SK-N-SH (cell line): Measurements from ENCODE around the gene SERPINB10. TPM values are rescaled to one million over a fixed set of nuclear protein-coding genes. Genes with fewer than 3 reads are reported as not detected.

ENCODE experiments used
- CTCF ChIA-PET: fragments of 300-600, 350-600 bp; formaldehyde crosslinking; extraction: SDS; loops from one replicate; lab custom pipeline; 2021; lab: Yijun Ruan, JAX
- POLR2A ChIA-PET: fragments of 350-600 bp; sonication (Branson Sonifier 250); formaldehyde crosslinking; extraction: SDS; loops from one replicate; lab custom pipeline; 2020; ENCODE audit warnings: antibody characterized with exemption, inconsistent platforms; lab: Yijun Ruan, JAX
- DNase-seq: peaks from one replicate; pipeline ENCODE4 v3.0.0; 2012
- H2AFZ ChIP-seq: fragments of 200-600 bp; sonication (generic); 2 replicates; pipeline ENCODE4 v1.8.1; 2016; ENCODE audit warnings: antibody characterized with exemption, mild to moderate bottlenecking, low read depth
- H3F3A ChIP-seq: fragments of 200-600 bp; sonication (generic); replicated peaks from 2 replicates; pipeline ENCODE3; 2016; ENCODE audit warnings: antibody characterized with exemption, mild to moderate bottlenecking; ENCODE audit not compliant: insufficient read depth
- H3K27ac ChIP-seq, 2 experiments: fragments of 200-500 bp in 1 of 2; fragments of 200-600 bp in 1 of 2; sonication (Bioruptor generic) in 1 of 2; sonication (generic), shearing (Covaris generic) in 1 of 2; 2 replicates each; pipeline versions ENCODE4 v1.5.1 to v1.6.1; 2014 to 2016; ENCODE audit warnings: low read depth in 2 of 2, inconsistent platforms in 1 of 2, low read length in 1 of 2, mild to moderate bottlenecking in 1 of 2, mixed read lengths in 1 of 2
- H3K27me3 ChIP-seq: fragments of 200-600 bp; sonication (generic), shearing (Covaris generic); 2 replicates; pipeline ENCODE4 v1.6.1; 2016; ENCODE audit warnings: mixed run types; ENCODE audit not compliant: insufficient read depth
- H3K36me3 ChIP-seq, 2 experiments: fragments of 200-500 bp in 1 of 2; fragments of 200-600 bp in 1 of 2; sonication (Bioruptor generic) in 1 of 2; sonication (generic) in 1 of 2; replicated peaks in 1 of 2; 2 replicates each; pipeline versions ENCODE3 to v1.5.1; 2014 to 2016; ENCODE audit warnings: low read length in 1 of 2, mild to moderate bottlenecking in 1 of 2; ENCODE audit not compliant: insufficient read depth in 2 of 2, control insufficient read depth in 1 of 2
- H3K4me1 ChIP-seq, 2 experiments: fragments of 200-500 bp in 1 of 2; fragments of 200-600 bp in 1 of 2; sonication (Bioruptor generic) in 1 of 2; sonication (generic), shearing (Covaris generic) in 1 of 2; 2 replicates each; pipeline versions ENCODE4 v1.5.1 to v1.6.1; 2014 to 2016; ENCODE audit warnings: low read depth in 1 of 2, low read length in 1 of 2, mixed run types in 1 of 2; ENCODE audit not compliant: insufficient read depth in 2 of 2, control insufficient read depth in 1 of 2
- H3K4me2 ChIP-seq: fragments of 200-600 bp; sonication (generic), shearing (Covaris generic); 2 replicates; pipeline ENCODE4 v1.6.1; 2017; ENCODE audit warnings: mixed run types
- H3K4me3 ChIP-seq, 2 experiments: fragments of 200-500 bp in 1 of 2; fragments of 200-600 bp in 1 of 2; sonication (Bioruptor generic) in 1 of 2; sonication (generic), shearing (Covaris generic) in 1 of 2; 2 replicates each; pipeline versions ENCODE4 v1.5.1 to v1.8.1; 2014 to 2016; ENCODE audit warnings: low read depth in 2 of 2, inconsistent platforms in 1 of 2, low read length in 1 of 2, mild to moderate bottlenecking in 1 of 2, mixed read lengths in 1 of 2, moderate library complexity in 1 of 2
- H3K79me2 ChIP-seq: fragments of 200-600 bp; sonication (generic); 2 replicates; pipeline ENCODE4 v1.8.1; 2017; ENCODE audit warnings: mild to moderate bottlenecking; ENCODE audit not compliant: insufficient read depth
- H3K9ac ChIP-seq: fragments of 200-600 bp; sonication (generic); 2 replicates; pipeline ENCODE4 v1.6.1; 2017; ENCODE audit warnings: mixed run types
- H3K9me2 ChIP-seq: fragments of 200-600 bp; sonication (generic); 2 replicates; pipeline ENCODE4 v1.6.1; 2017; ENCODE audit warnings: mixed run types
- H3K9me3 ChIP-seq: fragments of 200-600 bp; sonication (generic); 2 replicates; pipeline ENCODE4 v1.6.1; 2017; ENCODE audit warnings: mixed run types, mild to moderate bottlenecking, moderate library complexity
- H4K20me1 ChIP-seq: fragments of 200-600 bp; sonication (generic); 2 replicates; pipeline ENCODE4 v1.6.1; 2017; ENCODE audit warnings: mild to moderate bottlenecking, mixed run types; ENCODE audit not compliant: insufficient read depth
- ELF1 ChIP-seq: IDR thresholded peaks from 2 replicates; pipeline ENCODE4 v1.4.0; 2012
- EP300 ChIP-seq, 2 experiments: IDR thresholded peaks; 2 replicates each; pipeline versions ENCODE4 v1.4.0 to v1.6.1; 2012; ENCODE audit warnings: borderline replicate concordance in 1 of 2, low read depth in 1 of 2, low read length in 1 of 2
- FOSL2 ChIP-seq: IDR thresholded peaks from 2 replicates; pipeline ENCODE4 v1.4.0; 2012; ENCODE audit warnings: low read depth, mild to moderate bottlenecking, moderate library complexity, borderline replicate concordance
- FOXJ3 ChIP-seq: sonication (generic); formaldehyde crosslinking; IDR thresholded peaks from 2 replicates; pipeline ENCODE4 v1.5.1; 2020; ENCODE audit warnings: mild to moderate bottlenecking, missing genetic modification reagents
- FOXM1 ChIP-seq: IDR thresholded peaks from 2 replicates; pipeline ENCODE4 v1.4.0; 2012; ENCODE audit warnings: low read depth, mild to moderate bottlenecking
- GABPA ChIP-seq: IDR thresholded peaks from 2 replicates; pipeline ENCODE4 v1.4.0; 2012; ENCODE audit warnings: low read depth, mild to moderate bottlenecking
- IRF3 ChIP-seq: fragments of 150-350 bp; IDR thresholded peaks from 2 replicates; pipeline ENCODE4 v1.6.1; 2016; ENCODE audit warnings: mild to moderate bottlenecking, low read depth, low read length
- NFIC ChIP-seq: IDR thresholded peaks from 2 replicates; pipeline ENCODE4 v1.4.0; 2012; ENCODE audit warnings: borderline replicate concordance
- RAD21 ChIP-seq: IDR thresholded peaks from 2 replicates; pipeline ENCODE4 v1.6.1; 2012; ENCODE audit warnings: mild to moderate bottlenecking, low read length
- RFX5 ChIP-seq: IDR thresholded peaks from 2 replicates; pipeline ENCODE4 v1.6.1; 2012; ENCODE audit warnings: mild to moderate bottlenecking, improper control_type of control experiment, low read length
- RXRA ChIP-seq: IDR thresholded peaks from 2 replicates; pipeline ENCODE4 v1.4.0; 2012; ENCODE audit warnings: low read depth, mild to moderate bottlenecking, borderline replicate concordance
- SIN3A ChIP-seq: IDR thresholded peaks from 2 replicates; pipeline ENCODE4 v1.6.1; 2012; ENCODE audit warnings: low read depth, mild to moderate bottlenecking, low read length, moderate library complexity, borderline replicate concordance
- SMC3 ChIP-seq: IDR thresholded peaks from 2 replicates; pipeline ENCODE4 v1.6.1; 2012; ENCODE audit warnings: low read depth, low read length, improper control_type of control experiment
- TCF12 ChIP-seq: IDR thresholded peaks from 2 replicates; pipeline ENCODE4 v1.4.0; 2012
- USF1 ChIP-seq: IDR thresholded peaks from 2 replicates; pipeline ENCODE4 v1.4.0; 2012; ENCODE audit warnings: low read depth, borderline replicate concordance
- YY1 ChIP-seq: IDR thresholded peaks from 2 replicates; pipeline ENCODE4 v1.4.0; 2012; ENCODE audit warnings: low read depth, mild to moderate bottlenecking
- ZBTB33 ChIP-seq: IDR thresholded peaks from 2 replicates; pipeline ENCODE4 v1.4.0; 2012; ENCODE audit warnings: low read depth, borderline replicate concordance
- WGBS: methylation state at CpG from one replicate; pipeline ENCODE4 v1.1.6; 2017; ENCODE audit warnings: low lambda C conversion rate; 5-methylcytosine and 5-hydroxymethylcytosine counted together
- polyA plus RNA-seq, 3 experiments: library from polyadenylated mRNA; depleted of rRNA; stranded (reverse); fragments of >200 nt; gene quantifications; 2 replicates each; pipeline ENCODE4 v1.2.3, GENCODE V29; 2012

Gene SERPINB10
- polyA plus RNA-seq, 1 of the 3 experiments (the other 2 are of a cell fraction), result 0.10 TPM

- Histone ChIP-seq H3K36me3 (no peaks in the 10 kb centered on the region), H2AFZ (no peak overlapping the region), H3F3A (no peaks in the 10 kb centered on the region), H3K4me2 (no peak overlapping the region), H3K4me1 (no peaks in the 10 kb centered on the region), H3K9ac (no peak overlapping the region), H3K27ac (no peak overlapping the region), H3K4me3 (no peak overlapping the region), H3K79me2 (no peaks in the 10 kb centered on the region), H4K20me1 (no peaks in the 10 kb centered on the region)
- no peak for DNase-seq
- POLR2A ChIA-PET, result no interaction called here
- CTCF ChIA-PET, result no interaction called here
- no peak for TF ChIP-seq RAD21
- no peak for TF ChIP-seq TCF12
- no peak for TF ChIP-seq GABPA
- no peak for TF ChIP-seq NFIC
- TF ChIP-seq SMC3, result no peak
- TF ChIP-seq SIN3A, result no peak
- no peak for TF ChIP-seq FOXJ3 (CRISPR knock-in tag)
- TF ChIP-seq YY1, result no peak
- no peak for TF ChIP-seq RFX5
- TF ChIP-seq ZBTB33, result no peak
- no peak for TF ChIP-seq FOXM1
- no peak for TF ChIP-seq ELF1
- TF ChIP-seq EP300 (IDR thresholded peaks at IDR 0.05; ENCODE audit: borderline replicate concordance in 1 of 2, low read depth in 1 of 2, low read length in 1 of 2), result no peak
- no peak for TF ChIP-seq IRF3
- TF ChIP-seq FOSL2, result no peak
- TF ChIP-seq USF1, result no peak
- TF ChIP-seq RXRA, result no peak
- TF ChIP-seq, all 33 proteins: peak for 0
- Histone ChIP-seq H3K9me3 (no peaks in the 10 kb centered on the region), H3K9me2 (no peaks in the 10 kb centered on the region), H3K27me3 (no peaks in the 10 kb centered on the region)
- WGBS, result 11% methylated on average over 3 of the region's 3 CpGs
Measured at GRCh38 chr18:63867368-63868125, 40.2 kb upstream of the SERPINB10 start.
